PC-3 (cell line): ENCODE measurements around the gene CAST.

Experiments
- EZH2 ChIP-seq: fragments of 300-600 bp; sonication (generic); IDR thresholded peaks from one replicate; pipeline ENCODE4 v1.6.1; 2017; ENCODE audit warnings: antibody characterized with exemption, mild to moderate bottlenecking, low read length; ENCODE audit not compliant: unreplicated experiment
- EZH2phosphoT487 ChIP-seq: fragments of 300-600 bp; sonication (generic); IDR thresholded peaks from 2 replicates; pipeline ENCODE4 v1.6.1; 2018; ENCODE audit warnings: mild to moderate bottlenecking, antibody characterized with exemption, low read length, borderline replicate concordance
- TF ChIP-seq, protein P1 (sequence below): fragments of 300-600 bp; sonication (generic); conservative IDR thresholded peaks from 2 replicates; pipeline ENCODE4 v1.5.1; 2017; ENCODE audit warnings: antibody characterized with exemption, low read depth, mild to moderate bottlenecking, low read length

GRCh38 chr5:96817506-96817905 is 155.3 kb downstream of the CAST start:
- TF ChIP-seq, protein P1, sequence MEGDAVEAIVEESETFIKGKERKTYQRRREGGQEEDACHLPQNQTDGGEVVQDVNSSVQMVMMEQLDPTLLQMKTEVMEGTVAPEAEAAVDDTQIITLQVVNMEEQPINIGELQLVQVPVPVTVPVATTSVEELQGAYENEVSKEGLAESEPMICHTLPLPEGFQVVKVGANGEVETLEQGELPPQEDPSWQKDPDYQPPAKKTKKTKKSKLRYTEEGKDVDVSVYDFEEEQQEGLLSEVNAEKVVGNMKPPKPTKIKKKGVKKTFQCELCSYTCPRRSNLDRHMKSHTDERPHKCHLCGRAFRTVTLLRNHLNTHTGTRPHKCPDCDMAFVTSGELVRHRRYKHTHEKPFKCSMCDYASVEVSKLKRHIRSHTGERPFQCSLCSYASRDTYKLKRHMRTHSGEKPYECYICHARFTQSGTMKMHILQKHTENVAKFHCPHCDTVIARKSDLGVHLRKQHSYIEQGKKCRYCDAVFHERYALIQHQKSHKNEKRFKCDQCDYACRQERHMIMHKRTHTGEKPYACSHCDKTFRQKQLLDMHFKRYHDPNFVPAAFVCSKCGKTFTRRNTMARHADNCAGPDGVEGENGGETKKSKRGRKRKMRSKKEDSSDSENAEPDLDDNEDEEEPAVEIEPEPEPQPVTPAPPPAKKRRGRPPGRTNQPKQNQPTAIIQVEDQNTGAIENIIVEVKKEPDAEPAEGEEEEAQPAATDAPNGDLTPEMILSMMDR, result no peak
- TF ChIP-seq EZH2phosphoT487 (no peak), EZH2 (no peak)
